Measurements from ENCODE around the gene DISC1. TPM values are rescaled to one million over a fixed set of nuclear protein-coding genes. Genes with fewer than 3 reads are reported as not detected.

Gene DISC1
- polyA plus RNA-seq, 1 experiment = 2.3 TPM

- no peak for TF ChIP-seq CTCF (IDR thresholded peaks at IDR 0.05; ENCODE audit: insufficient read depth, low read depth, low read length)
- Histone ChIP-seq H3K36me3 (ENCODE audit: control insufficient read depth, insufficient read depth, low read length) (no peaks in the 10 kb centered on the region), H3K27me3 (ENCODE audit: control insufficient read depth, insufficient read depth, low read length) (no peaks in the 10 kb centered on the region), H3K4me3 (ENCODE audit: low read depth, low read length) (no peak overlapping the region)
- ChIA-PET POLR2A (no interaction called here), CTCF (no interaction called here)
- no peak for DNase-seq (ENCODE audit: low read depth)
These were observed 256.2 kb downstream of the DISC1 start for GRCh38 chr1:231882790-231883189.

GRCh38 chr1:231883382-231883781 lies 256.8 kb downstream of the DISC1 start:
- Histone ChIP-seq H3K27me3 (ENCODE audit: control insufficient read depth, insufficient read depth, low read length) (no peaks in the 10 kb centered on the region), H3K4me3 (ENCODE audit: low read depth, low read length) (no peak overlapping the region), H3K36me3 (ENCODE audit: control insufficient read depth, insufficient read depth, low read length) (no peaks in the 10 kb centered on the region)
- CTCF ChIA-PET = interaction anchor here (1.2 kb wide), 1 partner anchor 9 kb away, joined by 3 read pairs; no protein-coding TSS in a partner anchor
- TF ChIP-seq CTCF (IDR thresholded peaks at IDR 0.05; ENCODE audit: insufficient read depth, low read depth, low read length) = no peak
- no peak for DNase-seq (ENCODE audit: low read depth)
- POLR2A ChIA-PET = no interaction called here

GRCh38 chr1:231885209-231885854 lies 258.7 kb downstream of the DISC1 start:
- H3K4me3 ChIP-seq (ENCODE audit: low read depth, low read length) = no peak overlapping the region
- no peaks in the 10 kb centered on the region for H3K27me3 ChIP-seq (ENCODE audit: control insufficient read depth, insufficient read depth, low read length)
- ChIA-PET CTCF (no interaction called here), POLR2A (no interaction called here)
- H3K36me3 ChIP-seq (ENCODE audit: control insufficient read depth, insufficient read depth, low read length) = no peaks in the 10 kb centered on the region
- DNase-seq (ENCODE audit: low read depth) = no peak
- TF ChIP-seq CTCF (IDR thresholded peaks at IDR 0.05; ENCODE audit: insufficient read depth, low read depth, low read length) = no peak

GRCh38 chr1:231887166-231887565 lies 260.6 kb downstream of the DISC1 start:
- H3K4me3 ChIP-seq (ENCODE audit: low read depth, low read length) = no peak overlapping the region
- no peaks in the 10 kb centered on the region for H3K27me3 ChIP-seq (ENCODE audit: control insufficient read depth, insufficient read depth, low read length)
- POLR2A ChIA-PET = no interaction called here
- no peak for TF ChIP-seq CTCF (IDR thresholded peaks at IDR 0.05; ENCODE audit: insufficient read depth, low read depth, low read length)
- CTCF ChIA-PET = no interaction called here
- H3K36me3 ChIP-seq (ENCODE audit: control insufficient read depth, insufficient read depth, low read length) = no peaks in the 10 kb centered on the region
- DNase-seq (ENCODE audit: low read depth) = no peak

- no peak for DNase-seq (ENCODE audit: low read depth)
- Histone ChIP-seq H3K27me3 (ENCODE audit: control insufficient read depth, insufficient read depth, low read length) (no peaks in the 10 kb centered on the region), H3K36me3 (ENCODE audit: control insufficient read depth, insufficient read depth, low read length) (no peaks in the 10 kb centered on the region), H3K4me3 (ENCODE audit: low read depth, low read length) (no peak overlapping the region)
- TF ChIP-seq CTCF (IDR thresholded peaks at IDR 0.05; ENCODE audit: insufficient read depth, low read depth, low read length) = no peak
- ChIA-PET POLR2A (no interaction called here), CTCF (no interaction called here)
These were observed 261.3 kb downstream of the DISC1 start for GRCh38 chr1:231887866-231888265.

Measured in BJ (cell line).